Uterus (tissue), 2 donors: ENCODE results near the gene NEIL1.

Experiments
- CTCF ChIP-seq, 4 experiments: fragments of 200-600 bp in 2 of 4; fragments of 450-650 bp in 2 of 4; sonication (generic) in 2 of 4; IDR thresholded peaks; one replicate each; pipeline ENCODE4 v1.5.1; 2016 to 2019; ENCODE audit warnings: antibody characterized with exemption in 4 of 4, mild to moderate bottlenecking in 2 of 4, moderate library complexity in 1 of 4
- POLR2A ChIP-seq, 2 donors: fragments of 450-650 bp; IDR thresholded peaks; one replicate each; pipeline ENCODE4 v1.6.1; 2016; ENCODE audit warnings: antibody characterized with exemption in 2 of 2, mild to moderate bottlenecking in 1 of 2, moderate library complexity in 1 of 2

- TF ChIP-seq POLR2A (IDR thresholded peaks at IDR 0.05) (no peak), CTCF (IDR thresholded peaks at IDR 0.05) (no peak)
Measured at GRCh38 chr15:75358771-75359536, 12.1 kb downstream of the NEIL1 start.
